Measurements from ENCODE around the gene ALLC.

DNA sequence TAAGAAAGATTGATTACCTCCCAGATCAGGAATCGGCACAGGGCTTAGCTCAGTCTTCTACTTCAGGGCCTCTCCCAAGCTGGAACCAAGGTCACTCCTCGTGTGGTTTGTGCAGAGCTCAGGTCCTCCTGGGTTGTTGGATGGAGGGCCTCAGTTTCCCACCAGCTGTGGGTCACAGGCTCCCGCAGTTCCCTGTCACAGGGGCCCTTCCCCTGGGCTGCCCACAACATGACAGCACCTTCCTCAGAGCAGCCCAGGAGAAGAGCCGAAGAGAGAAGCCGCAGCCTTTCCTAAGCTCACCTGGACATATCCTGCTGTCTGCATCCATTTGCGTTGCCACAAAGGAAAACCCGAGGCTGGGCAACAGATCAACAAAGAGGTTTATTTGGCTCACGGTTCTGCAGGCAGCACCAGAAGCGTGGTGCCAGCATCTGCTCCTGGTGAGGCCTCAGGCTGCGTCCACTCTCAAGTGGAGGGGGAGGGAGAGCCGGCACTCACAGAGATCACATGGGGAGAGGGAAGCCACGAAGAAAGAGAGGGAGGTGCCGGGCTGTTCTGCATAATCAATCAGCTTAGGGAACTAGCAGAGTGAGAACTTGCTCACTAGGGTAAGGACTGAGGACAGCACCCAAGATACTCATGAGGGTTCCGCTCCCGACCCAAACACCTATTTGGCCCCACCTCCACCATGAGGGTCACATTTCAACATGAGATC lies 13.0 kb upstream of the ALLC start:
- TF ChIP-seq CTCF (conservative IDR thresholded peaks at IDR 0.05 in 1 of 2, IDR thresholded peaks at IDR 0.05 in 1 of 2; ENCODE audit: extremely low read depth in 1 of 2, insufficient read depth in 1 of 2, low read depth in 1 of 2, low read length in 2 of 2) (no peak), EZH2 (IDR thresholded peaks at IDR 0.05; ENCODE audit: borderline replicate concordance, low read length) (no peak)
